B cell (primary cell): Measurements from ENCODE around the gene TOMM40. TPM values are rescaled to one million over a fixed set of nuclear protein-coding genes. Genes with fewer than 3 reads are reported as not detected.

ENCODE experiments used
- ATAC-seq: fragments of 200-7000 bp; cut with Tn5 transposase; one replicate; pipeline ENCODE4 v1.10.0; 2021; ENCODE audit warnings: low read depth, mild to moderate bottlenecking, moderate number of reproducible peaks, moderate library complexity
- CTCF ChIA-PET: fragments of 350-600 bp; sonication (Branson Sonifier 250); formaldehyde crosslinking; loops from one replicate; lab custom pipeline; 2021; ENCODE audit warnings: antibody characterized with exemption, inconsistent platforms; lab: Charles Lee
- POLR2A ChIA-PET: fragments of 350-600 bp; sonication (Branson Sonifier 250); formaldehyde crosslinking; loops from one replicate; lab custom pipeline; 2021; ENCODE audit warnings: antibody characterized with exemption; lab: Charles Lee
- DNase-seq: peaks from one replicate; pipeline ENCODE4 v3.0.0; 2013
- H2AFZ ChIP-seq: 2 replicates; pipeline ENCODE4 v1.6.1; 2012; ENCODE audit warnings: mild to moderate bottlenecking, low read depth, low read length; ENCODE audit not compliant: insufficient read depth, poor library complexity, severe bottlenecking
- H3K27ac ChIP-seq, 2 donors: 1 replicate in 1 of 2; 2 replicates in 1 of 2; pipeline ENCODE4 v1.5.1; 2012 to 2013; ENCODE audit warnings: low read length in 2 of 2, mild to moderate bottlenecking in 2 of 2, moderate library complexity in 1 of 2
- H3K27me3 ChIP-seq, 4 experiments: fragments of 200-600 bp in 1 of 4; sonication (generic) in 1 of 4; replicated peaks in 1 of 4; 1 replicate in 2 of 4; 2 replicates in 2 of 4; pipeline versions ENCODE4 v1.6.1 to v1.7.0; 2013 to 2016; ENCODE audit warnings: low read length in 3 of 4, mild to moderate bottlenecking in 2 of 4, mixed read lengths in 1 of 4, moderate library complexity in 1 of 4; ENCODE audit not compliant: insufficient read depth in 4 of 4, control insufficient read depth in 3 of 4; ENCODE audit errors: control extremely low read depth in 1 of 4
- H3K36me3 ChIP-seq, 2 experiments: replicated peaks in 1 of 2; 1 replicate in 1 of 2; 2 replicates in 1 of 2; pipeline versions ENCODE4 v1.6.1 to v1.7.1; 2013; ENCODE audit warnings: low read length in 1 of 2; ENCODE audit not compliant: insufficient read depth in 2 of 2, control insufficient read depth in 1 of 2; ENCODE audit errors: control extremely low read depth in 1 of 2, extremely low read depth in 1 of 2
- H3K4me1 ChIP-seq, 2 donors: fragments of 200-600 bp in 1 of 2; sonication (generic) in 1 of 2; 1 replicate in 1 of 2; 2 replicates in 1 of 2; pipeline versions ENCODE4 v1.5.1 to v1.6.1; 2013 to 2017; ENCODE audit warnings: low read length in 2 of 2; ENCODE audit not compliant: control insufficient read depth in 2 of 2, insufficient read depth in 2 of 2
- H3K4me2 ChIP-seq: replicated peaks from 2 replicates; pipeline ENCODE3; 2012; ENCODE audit warnings: mild to moderate bottlenecking, low read depth, low read length; ENCODE audit not compliant: poor library complexity, severe bottlenecking
- H3K4me3 ChIP-seq, 5 experiments: fragments of 200-600 bp in 1 of 5; sonication (generic) in 1 of 5; 1 replicate in 3 of 5; 2 replicates in 2 of 5; pipeline versions ENCODE4 v1.5.1 to v1.7.0; 2011 to 2016; ENCODE audit warnings: low read length in 4 of 5, mild to moderate bottlenecking in 4 of 5, low read depth in 2 of 5, control low read depth in 1 of 5, moderate library complexity in 1 of 5; ENCODE audit not compliant: insufficient read depth in 1 of 5; ENCODE audit errors: control extremely low read depth in 1 of 5, extremely low read depth in 1 of 5
- H3K79me2 ChIP-seq: fragments of 200-600 bp; sonication (generic); one replicate; pipeline ENCODE4 v1.6.0; 2016; ENCODE audit warnings: low read length; ENCODE audit not compliant: control insufficient read depth, insufficient read depth
- H3K9ac ChIP-seq: fragments of 200-600 bp; sonication (generic); 2 replicates; pipeline ENCODE4 v1.6.1; 2017; ENCODE audit warnings: mild to moderate bottlenecking, low read length, moderate library complexity
- H3K9me3 ChIP-seq, 3 donors: one replicate each; pipeline versions ENCODE4 v1.6.1 to v1.7.1; 2013; ENCODE audit warnings: low read length in 2 of 3; ENCODE audit not compliant: control insufficient read depth in 2 of 3, insufficient read depth in 1 of 3; ENCODE audit errors: control extremely low read depth in 1 of 3
- H4K20me1 ChIP-seq: 2 replicates; pipeline ENCODE4 v1.6.0; 2012; ENCODE audit warnings: mild to moderate bottlenecking, low read length; ENCODE audit not compliant: insufficient read depth, control insufficient read depth, poor library complexity, severe bottlenecking
- H3K27ac Mint-ChIP-seq: one replicate; pipeline ENCODE4 v1.8.0; 2021; ENCODE audit warnings: mixed read lengths
- H3K27me3 Mint-ChIP-seq: one replicate; pipeline ENCODE4 v1.8.0; 2021; ENCODE audit warnings: mixed read lengths
- H3K4me1 Mint-ChIP-seq: one replicate; pipeline ENCODE4 v1.8.0; 2021; ENCODE audit warnings: mixed read lengths
- H3K4me3 Mint-ChIP-seq: one replicate; pipeline ENCODE4 v1.8.0; 2021; ENCODE audit warnings: mixed read lengths
- H3K9me3 Mint-ChIP-seq: one replicate; pipeline ENCODE4 v1.8.0; 2022; ENCODE audit warnings: mixed read lengths; ENCODE audit not compliant: insufficient read depth
- EZH2 ChIP-seq: IDR thresholded peaks from 2 replicates; pipeline ENCODE4 v1.6.1; 2012; ENCODE audit warnings: borderline replicate concordance, low read depth, mild to moderate bottlenecking, moderate library complexity, low read length; ENCODE audit not compliant: insufficient read depth, poor library complexity, severe bottlenecking
- WGBS: methylation state at CpG from one replicate; pipeline ENCODE4 v1.1.5; 2013; ENCODE audit warnings: missing lambda C conversion rate; ENCODE audit not compliant: insufficient coverage; 5-methylcytosine and 5-hydroxymethylcytosine counted together
- intact Hi-C: fragments of 100-400 bp; cut with micrococcal nuclease; formaldehyde crosslinking; loops from one replicate; pipeline ENCODE4 v1.10.0; 2022
- polyA plus RNA-seq: library from polyadenylated mRNA; depleted of rRNA; stranded (reverse); fragments of >200 nt; gene quantifications from 2 replicates; pipeline ENCODE4 v1.2.3, GENCODE V29; 2012
- total RNA-seq, 2 donors: library from RNA; stranded (reverse); fragments of 120-200 nt in 1 of 2; gene quantifications; 1 replicate in 1 of 2; 2 replicates in 1 of 2; pipeline versions ENCODE4 v1.2.3 to v1.2.4, GENCODE V29; 2013 to 2022
- TF ChIP-seq, protein P1 (sequence below): fragments of 200-600 bp; IDR thresholded peaks from one replicate; pipeline ENCODE4 v1.8.0; 2022; ENCODE audit warnings: antibody characterized with exemption, mild to moderate bottlenecking

The TOMM40 gene
- total and polyA plus RNA-seq, 2 donors (not counting 1 experiment from before 2014, with no cell fraction given): 30.9 to 31.1 TPM

DNA sequence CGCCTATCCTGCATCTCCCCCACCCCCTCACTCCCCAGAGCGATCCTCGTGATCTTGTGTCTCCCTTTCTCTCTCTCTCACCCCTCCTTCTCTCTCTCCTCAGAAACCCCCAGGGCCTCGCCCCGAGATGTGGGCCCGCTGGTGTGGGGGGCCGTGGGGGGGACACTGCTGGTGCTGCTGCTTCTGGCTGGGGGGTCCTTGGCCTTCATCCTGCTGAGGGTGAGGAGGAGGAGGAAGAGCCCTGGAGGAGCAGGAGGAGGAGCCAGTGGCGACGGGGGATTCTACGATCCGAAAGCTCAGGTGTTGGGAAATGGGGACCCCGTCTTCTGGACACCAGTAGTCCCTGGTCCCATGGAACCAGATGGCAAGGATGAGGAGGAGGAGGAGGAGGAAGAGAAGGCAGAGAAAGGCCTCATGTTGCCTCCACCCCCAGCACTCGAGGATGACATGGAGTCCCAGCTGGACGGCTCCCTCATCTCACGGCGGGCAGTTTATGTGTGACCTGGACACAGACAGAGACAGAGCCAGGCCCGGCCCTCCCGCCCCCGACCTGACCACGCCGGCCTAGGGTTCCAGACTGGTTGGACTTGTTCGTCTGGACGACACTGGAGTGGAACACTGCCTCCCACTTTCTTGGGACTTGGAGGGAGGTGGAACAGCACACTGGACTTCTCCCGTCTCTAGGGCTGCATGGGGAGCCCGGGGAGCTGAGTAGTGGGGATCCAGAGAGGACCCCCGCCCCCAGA, 12.8 kb upstream of the TOMM40 start:
- H3K4me1 Mint-ChIP-seq: no peaks in the 10 kb centered on the region
- H2AFZ ChIP-seq: no peak overlapping the region
- H3K27ac Mint-ChIP-seq: no peak overlapping the region
- TF ChIP-seq, protein P1, sequence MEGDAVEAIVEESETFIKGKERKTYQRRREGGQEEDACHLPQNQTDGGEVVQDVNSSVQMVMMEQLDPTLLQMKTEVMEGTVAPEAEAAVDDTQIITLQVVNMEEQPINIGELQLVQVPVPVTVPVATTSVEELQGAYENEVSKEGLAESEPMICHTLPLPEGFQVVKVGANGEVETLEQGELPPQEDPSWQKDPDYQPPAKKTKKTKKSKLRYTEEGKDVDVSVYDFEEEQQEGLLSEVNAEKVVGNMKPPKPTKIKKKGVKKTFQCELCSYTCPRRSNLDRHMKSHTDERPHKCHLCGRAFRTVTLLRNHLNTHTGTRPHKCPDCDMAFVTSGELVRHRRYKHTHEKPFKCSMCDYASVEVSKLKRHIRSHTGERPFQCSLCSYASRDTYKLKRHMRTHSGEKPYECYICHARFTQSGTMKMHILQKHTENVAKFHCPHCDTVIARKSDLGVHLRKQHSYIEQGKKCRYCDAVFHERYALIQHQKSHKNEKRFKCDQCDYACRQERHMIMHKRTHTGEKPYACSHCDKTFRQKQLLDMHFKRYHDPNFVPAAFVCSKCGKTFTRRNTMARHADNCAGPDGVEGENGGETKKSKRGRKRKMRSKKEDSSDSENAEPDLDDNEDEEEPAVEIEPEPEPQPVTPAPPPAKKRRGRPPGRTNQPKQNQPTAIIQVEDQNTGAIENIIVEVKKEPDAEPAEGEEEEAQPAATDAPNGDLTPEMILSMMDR: no peak
- TF ChIP-seq EZH2: no peak
- H3K27ac ChIP-seq: no peak overlapping the region
- H3K4me3 ChIP-seq: no peak overlapping the region
- H3K4me3 Mint-ChIP-seq: no peak overlapping the region
- H3K4me2 ChIP-seq: no peak overlapping the region
- no peak for DNase-seq
- H3K9me3 Mint-ChIP-seq: no peaks in the 10 kb centered on the region
- ChIA-PET POLR2A (no interaction called here), CTCF (no interaction called here)
- peaks cover 18% of the 10 kb centered on the region for H3K27me3 Mint-ChIP-seq
- H3K27me3 ChIP-seq: no peaks in the 10 kb centered on the region
- H4K20me1 ChIP-seq: no peaks in the 10 kb centered on the region
- no peaks in the 10 kb centered on the region for H3K9me3 ChIP-seq
- H3K9ac ChIP-seq: no peak overlapping the region
- no peak for ATAC-seq
- intact Hi-C loops: no loop called here
- no peaks in the 10 kb centered on the region for H3K4me1 ChIP-seq
- no peaks in the 10 kb centered on the region for H3K79me2 ChIP-seq
- H3K36me3 ChIP-seq: no peaks in the 10 kb centered on the region
- WGBS: 86% methylated on average over 21 of the region's 26 CpGs

DNA sequence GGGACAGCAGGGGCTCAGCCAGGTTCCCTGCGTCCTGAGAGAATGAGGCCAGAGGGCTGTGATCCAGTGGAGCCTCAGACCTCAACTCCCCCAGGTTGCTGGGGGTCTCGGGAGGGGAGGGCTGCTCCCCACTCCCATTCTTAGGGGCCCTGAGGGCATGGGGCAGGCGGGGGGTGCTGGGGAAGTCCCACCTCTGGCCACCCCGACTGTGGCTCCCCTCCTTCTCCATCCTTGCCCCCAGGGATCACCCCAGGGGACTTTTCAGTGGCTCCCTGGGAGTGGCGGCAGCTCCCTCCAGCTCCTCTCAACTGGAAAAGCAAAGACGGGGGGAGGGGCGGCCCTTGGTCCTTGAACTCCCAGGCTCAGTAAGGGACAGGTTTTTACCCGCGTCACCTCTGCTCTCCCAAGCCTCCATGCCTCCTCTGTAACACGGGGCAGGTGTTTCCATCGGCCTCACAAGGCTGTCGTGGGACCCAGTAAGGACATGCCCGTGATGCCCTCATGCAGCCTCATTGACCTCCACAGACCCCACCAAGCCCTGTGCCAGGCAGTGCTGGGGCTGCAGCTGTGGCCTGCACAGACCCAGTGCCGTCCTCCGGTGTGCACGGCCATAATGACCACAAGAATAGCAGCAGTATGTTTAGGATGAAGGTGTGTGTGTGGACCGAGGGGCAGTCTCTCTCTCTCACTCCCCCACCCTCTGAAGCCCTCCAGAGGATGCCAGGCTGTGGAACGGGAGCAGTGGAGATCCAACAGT, 11.6 kb upstream of the TOMM40 start:
- Histone ChIP-seq H3K4me3 (no peak overlapping the region), H3K4me2 (no peak overlapping the region), H3K9ac (no peak overlapping the region), H3K36me3 (no peaks in the 10 kb centered on the region), H4K20me1 (no peaks in the 10 kb centered on the region), H3K27ac (no peak overlapping the region), H2AFZ (no peak overlapping the region), H3K4me1 (no peaks in the 10 kb centered on the region), H3K9me3 (no peaks in the 10 kb centered on the region), H3K79me2 (no peaks in the 10 kb centered on the region), H3K27me3 (no peaks in the 10 kb centered on the region)
- no peak for DNase-seq
- 85% methylated on average over 13 of the region's 18 CpGs for WGBS
- POLR2A ChIA-PET: no interaction called here
- intact Hi-C loops: no loop called here
- H3K4me1 Mint-ChIP-seq: no peaks in the 10 kb centered on the region
- CTCF ChIA-PET: no interaction called here
- no peak for TF ChIP-seq EZH2
- no peak for ATAC-seq
- H3K27me3 Mint-ChIP-seq: peaks cover 19% of the 10 kb centered on the region
- H3K9me3 Mint-ChIP-seq: no peaks in the 10 kb centered on the region
- no peak overlapping the region for H3K4me3 Mint-ChIP-seq
- no peak overlapping the region for H3K27ac Mint-ChIP-seq
